Endodermal cell (in vitro differentiated cells): ENCODE data around the gene FAM81A. TPM values are rescaled to one million over a fixed set of nuclear protein-coding genes. Genes with fewer than 3 reads are reported as not detected.

Experiments
- DNase-seq: peaks from one replicate; pipeline ENCODE4 v3.0.0-alpha.2; 2017
- H3K27ac ChIP-seq: 2 replicates; pipeline ENCODE4 v1.5.1; 2013; ENCODE audit warnings: mild to moderate bottlenecking, low read depth, low read length, moderate library complexity
- H3K27me3 ChIP-seq: 2 replicates; pipeline ENCODE4 v1.6.1; 2013; ENCODE audit warnings: mild to moderate bottlenecking, low read length, moderate library complexity; ENCODE audit not compliant: insufficient read depth, control insufficient read depth, poor library complexity, severe bottlenecking
- H3K36me3 ChIP-seq: 2 replicates; pipeline ENCODE4 v1.7.0; 2013; ENCODE audit warnings: mild to moderate bottlenecking, low read length, moderate library complexity; ENCODE audit not compliant: control insufficient read depth, insufficient read depth
- H3K4me1 ChIP-seq: one replicate; pipeline ENCODE4 v1.7.0; 2013; ENCODE audit warnings: low read length; ENCODE audit not compliant: control insufficient read depth, insufficient read depth
- H3K4me3 ChIP-seq: 2 replicates; pipeline ENCODE4 v1.5.1; 2013; ENCODE audit warnings: mild to moderate bottlenecking, low read length, moderate library complexity
- H3K9ac ChIP-seq: 2 replicates; pipeline ENCODE4 v1.6.1; 2013; ENCODE audit warnings: mild to moderate bottlenecking, low read length, moderate library complexity; ENCODE audit not compliant: poor library complexity, severe bottlenecking; ENCODE audit errors: extremely low read depth
- H3K9me3 ChIP-seq: 2 replicates; pipeline ENCODE4 v1.6.1; 2013; ENCODE audit warnings: mild to moderate bottlenecking, low read length, moderate library complexity; ENCODE audit not compliant: control insufficient read depth
- H3K27ac Mint-ChIP-seq: 2 replicates; pipeline ENCODE4 v1.8.0; 2020; ENCODE audit warnings: mixed read lengths
- H3K27me3 Mint-ChIP-seq: 2 replicates; pipeline ENCODE4 v1.8.0; 2021; ENCODE audit warnings: mild to moderate bottlenecking, mixed read lengths; ENCODE audit not compliant: insufficient read depth
- H3K36me3 Mint-ChIP-seq: 2 replicates; pipeline ENCODE4 v1.8.0; 2020; ENCODE audit warnings: low read depth, mixed read lengths
- H3K4me1 Mint-ChIP-seq: 2 replicates; pipeline ENCODE4 v1.8.0; 2020; ENCODE audit warnings: mixed read lengths
- H3K4me3 Mint-ChIP-seq: 2 replicates; pipeline ENCODE4 v1.8.0; 2020; ENCODE audit warnings: mild to moderate bottlenecking, moderate library complexity, mixed read lengths
- H3K9me3 Mint-ChIP-seq: 2 replicates; pipeline ENCODE4 v1.8.0; 2020; ENCODE audit warnings: mild to moderate bottlenecking, mixed read lengths
- WGBS, 2 experiments: methylation state at CpG; one replicate each; pipeline versions ENCODE4 v1.1.5 to v1.1.7; 2013; ENCODE audit warnings: missing lambda C conversion rate in 2 of 2, mixed read lengths in 1 of 2; ENCODE audit not compliant: insufficient coverage in 1 of 2, insufficient read length in 1 of 2; 5-methylcytosine and 5-hydroxymethylcytosine counted together
- total RNA-seq, 2 donors: library from RNA; stranded (reverse); fragmentation: NEBNext Ultra II Directional in 1 of 2; extraction: Animal tissue kit (Norgen Biotek cat#: 25700) in 1 of 2; gene quantifications; 2 replicates in 1 of 2; 3 replicates in 1 of 2; pipeline ENCODE4 v1.2.1, GENCODE V29; 2021
- TF ChIP-seq, protein P1 (sequence below): fragments of 200-600 bp; sonication (generic); conservative IDR thresholded peaks from 2 replicates; pipeline ENCODE4 v1.5.0; 2021; ENCODE audit warnings: antibody characterized with exemption, mild to moderate bottlenecking

The FAM81A gene
- total RNA-seq, 2 donors from 2014 or later = 0.35 to 0.88 TPM

DNA sequence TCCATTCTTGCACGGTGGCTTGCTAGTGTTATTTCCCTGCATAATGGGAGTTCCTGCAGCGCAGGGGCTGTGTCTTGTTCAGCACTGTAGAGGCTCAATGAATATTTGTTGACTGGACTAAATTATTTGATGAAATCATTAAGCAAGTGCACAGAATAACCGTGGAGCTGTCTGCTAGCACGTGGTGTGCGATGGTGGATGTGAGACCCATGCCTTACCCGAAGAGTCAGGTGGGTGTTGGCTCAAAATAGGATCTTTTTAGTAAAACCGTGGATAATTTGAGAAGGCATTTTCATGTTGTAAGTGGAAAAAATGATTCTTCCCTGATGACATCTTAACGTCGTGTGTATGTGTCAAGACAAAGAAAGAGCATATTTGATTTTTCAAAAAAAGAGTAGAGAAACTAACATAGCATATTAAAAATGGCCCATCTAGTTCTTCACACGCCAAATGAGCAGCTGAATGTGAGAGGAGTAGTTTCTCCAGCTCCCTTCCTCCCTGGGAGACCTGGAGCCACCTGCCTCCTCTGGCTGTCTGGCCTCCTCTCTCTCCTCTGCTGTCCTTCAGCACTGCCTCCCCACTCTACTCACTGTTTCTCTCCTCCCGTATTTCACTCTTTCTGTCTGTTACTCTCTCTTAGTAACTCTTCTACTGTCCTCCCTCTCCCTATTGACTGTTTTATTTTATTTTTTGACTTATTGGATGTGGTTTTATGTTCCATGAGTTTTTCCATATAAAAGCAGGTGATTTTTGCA is 6.3 kb downstream of the FAM81A start:
- WGBS, 2 experiments = 87 to 89% methylated on average over 10 to 11 of the region's 11 CpGs
- TF ChIP-seq, protein P1, sequence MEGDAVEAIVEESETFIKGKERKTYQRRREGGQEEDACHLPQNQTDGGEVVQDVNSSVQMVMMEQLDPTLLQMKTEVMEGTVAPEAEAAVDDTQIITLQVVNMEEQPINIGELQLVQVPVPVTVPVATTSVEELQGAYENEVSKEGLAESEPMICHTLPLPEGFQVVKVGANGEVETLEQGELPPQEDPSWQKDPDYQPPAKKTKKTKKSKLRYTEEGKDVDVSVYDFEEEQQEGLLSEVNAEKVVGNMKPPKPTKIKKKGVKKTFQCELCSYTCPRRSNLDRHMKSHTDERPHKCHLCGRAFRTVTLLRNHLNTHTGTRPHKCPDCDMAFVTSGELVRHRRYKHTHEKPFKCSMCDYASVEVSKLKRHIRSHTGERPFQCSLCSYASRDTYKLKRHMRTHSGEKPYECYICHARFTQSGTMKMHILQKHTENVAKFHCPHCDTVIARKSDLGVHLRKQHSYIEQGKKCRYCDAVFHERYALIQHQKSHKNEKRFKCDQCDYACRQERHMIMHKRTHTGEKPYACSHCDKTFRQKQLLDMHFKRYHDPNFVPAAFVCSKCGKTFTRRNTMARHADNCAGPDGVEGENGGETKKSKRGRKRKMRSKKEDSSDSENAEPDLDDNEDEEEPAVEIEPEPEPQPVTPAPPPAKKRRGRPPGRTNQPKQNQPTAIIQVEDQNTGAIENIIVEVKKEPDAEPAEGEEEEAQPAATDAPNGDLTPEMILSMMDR = no peak

DNA sequence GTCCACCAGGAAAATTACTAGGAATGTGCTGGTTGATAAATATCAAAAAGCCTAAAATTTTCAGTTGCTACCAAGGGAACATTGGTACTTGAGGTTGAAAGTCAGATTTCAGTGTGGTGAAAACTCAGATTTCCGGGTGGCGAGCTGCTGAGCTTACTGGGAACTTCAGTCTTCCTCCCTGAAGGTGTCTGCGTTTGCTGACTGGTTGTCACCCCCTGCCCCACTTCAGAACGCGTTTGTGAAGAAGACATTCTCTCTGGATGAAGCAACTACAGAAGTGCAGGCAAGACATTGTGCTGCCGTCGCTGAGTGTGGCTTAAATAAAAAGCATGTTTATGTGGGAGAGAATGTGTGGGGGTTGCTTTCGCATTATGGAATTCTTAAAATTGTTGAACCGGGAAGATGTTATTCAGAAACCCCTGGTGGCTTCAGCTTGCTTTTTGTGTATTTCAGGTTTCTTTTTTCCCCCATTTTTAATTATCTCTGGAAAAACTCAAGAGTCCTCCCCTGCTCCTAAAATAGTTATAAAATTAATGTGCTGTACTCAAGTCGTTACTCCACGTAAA is 7.1 kb downstream of the FAM81A start:
- DNase-seq = no peak
- Mint-ChIP-seq H3K36me3 (no peaks in the 10 kb centered on the region), H3K27ac (no peak overlapping the region), H3K9me3 (no peaks in the 10 kb centered on the region), H3K4me1 (no peaks in the 10 kb centered on the region), H3K4me3 (no peak overlapping the region), H3K27me3 (peaks cover 16% of the 10 kb centered on the region)
- 79 to 92% methylated on average over 5 to 11 of the region's 11 CpGs for WGBS, 2 experiments
- TF ChIP-seq, protein P1 = no peak
- no peak overlapping the region for H3K27ac ChIP-seq
- no peak overlapping the region for H3K9ac ChIP-seq
- H3K27me3 ChIP-seq = peaks cover 13% of the 10 kb centered on the region
- no peaks in the 10 kb centered on the region for H3K4me1 ChIP-seq
- H3K4me3 ChIP-seq = no peak overlapping the region
- H3K9me3 ChIP-seq = no peaks in the 10 kb centered on the region
- H3K36me3 ChIP-seq = no peaks in the 10 kb centered on the region

More for the DNA sequence above, 6.3 kb downstream of the FAM81A start:
- H3K27ac Mint-ChIP-seq = no peak overlapping the region
- no peaks in the 10 kb centered on the region for H3K9me3 Mint-ChIP-seq
- no peaks in the 10 kb centered on the region for H3K36me3 Mint-ChIP-seq
- H3K27me3 Mint-ChIP-seq = peaks cover 24% of the 10 kb centered on the region
- no peak overlapping the region for H3K4me3 Mint-ChIP-seq
- H3K4me1 ChIP-seq = no peaks in the 10 kb centered on the region
- no peaks in the 10 kb centered on the region for H3K36me3 ChIP-seq
- H3K4me1 Mint-ChIP-seq = no peaks in the 10 kb centered on the region
- no peaks in the 10 kb centered on the region for H3K9me3 ChIP-seq
- peak; percentile 50 for DNase-seq
- no peak overlapping the region for H3K27ac ChIP-seq
- peaks cover 21% of the 10 kb centered on the region for H3K27me3 ChIP-seq
- no peak overlapping the region for H3K9ac ChIP-seq
- H3K4me3 ChIP-seq = no peak overlapping the region

DNA sequence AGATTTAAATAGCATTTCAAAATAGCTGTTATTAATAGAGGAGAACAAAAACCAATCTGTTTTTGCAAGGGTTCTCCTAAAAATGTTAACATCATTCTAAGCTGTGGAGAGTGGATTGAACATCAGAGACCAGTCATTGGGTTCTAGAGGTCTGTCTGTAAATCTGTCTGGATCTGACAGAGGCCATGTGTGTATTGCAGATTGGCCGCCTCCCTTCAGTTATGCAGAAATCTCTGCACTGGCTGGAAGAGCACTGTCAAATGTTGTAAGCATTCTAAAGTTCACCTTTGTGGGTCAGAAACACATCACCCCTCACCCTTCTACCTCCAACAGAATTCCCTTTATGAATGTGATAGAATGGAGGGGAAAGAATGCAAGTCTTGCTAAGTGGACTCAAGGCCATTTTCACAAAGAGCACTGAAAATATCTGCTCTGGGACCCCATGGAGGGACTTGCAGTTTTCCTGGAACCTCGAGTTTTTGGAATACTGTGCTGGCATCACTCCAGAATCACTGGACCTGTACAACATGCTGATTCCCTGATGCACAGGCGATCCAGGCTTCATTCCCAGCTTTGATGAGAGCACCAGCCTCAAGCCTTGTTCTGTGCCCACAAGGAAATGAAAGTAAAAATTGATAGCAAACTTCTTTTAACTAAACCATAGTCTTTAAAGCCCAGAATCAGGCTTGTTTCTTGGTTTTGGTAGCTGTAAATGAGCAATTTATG is 8.4 kb downstream of the FAM81A start:
- no peaks in the 10 kb centered on the region for H3K36me3 Mint-ChIP-seq
- TF ChIP-seq, protein P1 = no peak
- H3K27me3 ChIP-seq = no peaks in the 10 kb centered on the region

More for the DNA sequence above, 8.4 kb downstream of the FAM81A start:
- Histone ChIP-seq H3K4me1 (no peaks in the 10 kb centered on the region), H3K9ac (no peak overlapping the region), H3K27ac (no peak overlapping the region), H3K36me3 (no peaks in the 10 kb centered on the region), H3K4me3 (no peak overlapping the region), H3K9me3 (no peaks in the 10 kb centered on the region)
- Mint-ChIP-seq H3K4me3 (no peak overlapping the region), H3K27ac (no peak overlapping the region), H3K9me3 (no peaks in the 10 kb centered on the region), H3K27me3 (peaks cover 4% of the 10 kb centered on the region), H3K4me1 (no peaks in the 10 kb centered on the region)
- no peak for DNase-seq
- 86 to 90% methylated on average over 2 to 3 of the region's 3 CpGs for WGBS, 2 experiments
